HG03565 (cell line): ENCODE measurements around the gene PHLDB2.

Experiments
- ATAC-seq: cut with Tn5 transposase; IDR thresholded peaks from one replicate; pipeline ENCODE4 v1.9.1; 2021; ENCODE audit warnings: mild to moderate bottlenecking, moderate library complexity; ENCODE audit not compliant: unreplicated experiment

PHLDB2 gene

GRCh38 chr3:111874177-111874820, 15.2 kb downstream of the PHLDB2 start:
- ATAC-seq: no peak

- no peak for ATAC-seq
These were observed 22.4 kb downstream of the PHLDB2 start for GRCh38 chr3:111881480-111881879.

GRCh38 chr3:111882194-111882593, 23.1 kb downstream of the PHLDB2 start:
- ATAC-seq: no peak

- ATAC-seq: peak; percentile 100
These were observed 23.7 kb downstream of the PHLDB2 start for GRCh38 chr3:111882799-111883198.

- ATAC-seq: no peak
These were observed 25.4 kb downstream of the PHLDB2 start for GRCh38 chr3:111884411-111885018.

GRCh38 chr3:111885578-111885977, 26.5 kb downstream of the PHLDB2 start:
- no peak for ATAC-seq

- no peak for ATAC-seq
These were observed 31.1 kb downstream of the PHLDB2 start for GRCh38 chr3:111890051-111890580.

GRCh38 chr3:111892070-111892469, 33.0 kb downstream of the PHLDB2 start:
- ATAC-seq: no peak

- no peak for ATAC-seq
These were observed 36.0 kb downstream of the PHLDB2 start for GRCh38 chr3:111895071-111895470.

GRCh38 chr3:111899966-111900365, 40.9 kb downstream of the PHLDB2 start:
- ATAC-seq: no peak

- no peak for ATAC-seq
These were observed 42.6 kb downstream of the PHLDB2 start for GRCh38 chr3:111901637-111902036.

GRCh38 chr3:111902534-111902933, 43.5 kb downstream of the PHLDB2 start:
- no peak for ATAC-seq

- no peak for ATAC-seq
These were observed 44.0 kb downstream of the PHLDB2 start for GRCh38 chr3:111903067-111903511.

- ATAC-seq: no peak
These were observed 45.5 kb downstream of the PHLDB2 start for GRCh38 chr3:111904376-111905241.

GRCh38 chr3:111906656-111907055, 47.6 kb downstream of the PHLDB2 start:
- ATAC-seq: no peak

GRCh38 chr3:111907151-111907550, 48.1 kb downstream of the PHLDB2 start:
- ATAC-seq: no peak

- no peak for ATAC-seq
These were observed 51.7 kb downstream of the PHLDB2 start for GRCh38 chr3:111910806-111911205.

- ATAC-seq: no peak
These were observed 52.4 kb downstream of the PHLDB2 start for GRCh38 chr3:111911446-111911845.

- ATAC-seq: no peak
These were observed 54.2 kb downstream of the PHLDB2 start for GRCh38 chr3:111913163-111913763.

GRCh38 chr3:111915905-111916304, 56.8 kb downstream of the PHLDB2 start:
- no peak for ATAC-seq

- ATAC-seq: no peak
These were observed 58.2 kb downstream of the PHLDB2 start for GRCh38 chr3:111917300-111917699.
